NCI-H146 treated with DMSO at 0.1 percent for 48 hours (cell line): ENCODE results near the gene COL18A1.
"Not testable (repeated sequence)": the region's sequence is repeated elsewhere in the genome, so short reads cannot be mapped to it uniquely, and the experiment has no call there.

Experiments
- DNase-seq: peaks from one replicate; lab custom pipeline; 2025; ENCODE audit not compliant: unreplicated experiment; lab: John Stamatoyannopoulos, UW

Gene COL18A1

GRCh38 chr21:45516071-45516670 is 111.2 kb downstream of the COL18A1 start:
- no peak for DNase-seq

GRCh38 chr21:45516671-45517151 is 111.7 kb downstream of the COL18A1 start:
- no peak for DNase-seq

- no peak for DNase-seq
Observed at GRCh38 chr21:45517249-45518065, 112.5 kb downstream of the COL18A1 start.

- DNase-seq, result no peak
Observed at GRCh38 chr21:45518742-45519141, 113.8 kb downstream of the COL18A1 start.

GRCh38 chr21:45519182-45519581 is 114.2 kb downstream of the COL18A1 start:
- no peak for DNase-seq

GRCh38 chr21:45521241-45521640 is 116.3 kb downstream of the COL18A1 start:
- no peak for DNase-seq

- DNase-seq, result no peak
Observed at GRCh38 chr21:45522381-45522780, 117.4 kb downstream of the COL18A1 start.

GRCh38 chr21:45522986-45523385 is 118.0 kb downstream of the COL18A1 start:
- no peak for DNase-seq

- no peak for DNase-seq
Observed at GRCh38 chr21:45523411-45524101, 118.6 kb downstream of the COL18A1 start.

- no peak for DNase-seq
Observed at GRCh38 chr21:45524756-45525152, 119.8 kb downstream of the COL18A1 start.

GRCh38 chr21:45525153-45525909 is 120.4 kb downstream of the COL18A1 start:
- no peak for DNase-seq

GRCh38 chr21:45525910-45526306 is 120.9 kb downstream of the COL18A1 start:
- no peak for DNase-seq

- not testable (repeated sequence) for DNase-seq
Observed at GRCh38 chr21:45527151-45527999, 122.4 kb downstream of the COL18A1 start.

GRCh38 chr21:45528028-45528705 is 123.2 kb downstream of the COL18A1 start:
- DNase-seq, result no peak

- no peak for DNase-seq
Observed at GRCh38 chr21:45528981-45529784, 124.2 kb downstream of the COL18A1 start.

- DNase-seq, result no peak
Observed at GRCh38 chr21:45529785-45530422, 124.9 kb downstream of the COL18A1 start.

GRCh38 chr21:45530423-45531113 is 125.6 kb downstream of the COL18A1 start:
- no peak for DNase-seq

- DNase-seq, result not testable (repeated sequence)
Observed at GRCh38 chr21:45531114-45531392, 126.1 kb downstream of the COL18A1 start.
